Activated naive CD4-positive, alpha-beta T cell treated with anti-CD3 and anti-CD28 coated beads, Interleukin-2, amount 10 ng/mL, durations not matched to agents 7 days and 5 days (primary cell): ENCODE results near the gene ZNF652.
"Not testable (repeated sequence)": the region's sequence is repeated elsewhere in the genome, so short reads cannot be mapped to it uniquely, and the experiment has no call there.

ENCODE experiments used
- CTCF ChIA-PET: fragments of 350-600 bp; sonication (Branson Sonifier 250); formaldehyde crosslinking; loops from one replicate; lab custom pipeline; 2021; ENCODE audit warnings: antibody characterized with exemption; lab: Charles Lee
- DNase-seq: peaks from one replicate; pipeline ENCODE4 v3.0.0-alpha.2; 2020
- H3K27ac Mint-ChIP-seq: one replicate; pipeline ENCODE4 v1.8.0; 2021; ENCODE audit warnings: mild to moderate bottlenecking, moderate library complexity, mixed read lengths
- H3K27me3 Mint-ChIP-seq: one replicate; pipeline ENCODE4 v1.8.0; 2021; ENCODE audit warnings: mild to moderate bottlenecking, mixed read lengths
- H3K36me3 Mint-ChIP-seq: one replicate; pipeline ENCODE4 v1.8.0; 2021; ENCODE audit warnings: mixed read lengths
- H3K4me1 Mint-ChIP-seq: one replicate; pipeline ENCODE4 v1.8.0; 2021; ENCODE audit warnings: mixed read lengths
- H3K4me3 Mint-ChIP-seq: one replicate; pipeline ENCODE4 v1.8.0; 2021; ENCODE audit warnings: mild to moderate bottlenecking, moderate library complexity, mixed read lengths
- H3K9me3 Mint-ChIP-seq: one replicate; pipeline ENCODE4 v1.8.0; 2021; ENCODE audit warnings: mixed read lengths

The ZNF652 gene

DNA sequence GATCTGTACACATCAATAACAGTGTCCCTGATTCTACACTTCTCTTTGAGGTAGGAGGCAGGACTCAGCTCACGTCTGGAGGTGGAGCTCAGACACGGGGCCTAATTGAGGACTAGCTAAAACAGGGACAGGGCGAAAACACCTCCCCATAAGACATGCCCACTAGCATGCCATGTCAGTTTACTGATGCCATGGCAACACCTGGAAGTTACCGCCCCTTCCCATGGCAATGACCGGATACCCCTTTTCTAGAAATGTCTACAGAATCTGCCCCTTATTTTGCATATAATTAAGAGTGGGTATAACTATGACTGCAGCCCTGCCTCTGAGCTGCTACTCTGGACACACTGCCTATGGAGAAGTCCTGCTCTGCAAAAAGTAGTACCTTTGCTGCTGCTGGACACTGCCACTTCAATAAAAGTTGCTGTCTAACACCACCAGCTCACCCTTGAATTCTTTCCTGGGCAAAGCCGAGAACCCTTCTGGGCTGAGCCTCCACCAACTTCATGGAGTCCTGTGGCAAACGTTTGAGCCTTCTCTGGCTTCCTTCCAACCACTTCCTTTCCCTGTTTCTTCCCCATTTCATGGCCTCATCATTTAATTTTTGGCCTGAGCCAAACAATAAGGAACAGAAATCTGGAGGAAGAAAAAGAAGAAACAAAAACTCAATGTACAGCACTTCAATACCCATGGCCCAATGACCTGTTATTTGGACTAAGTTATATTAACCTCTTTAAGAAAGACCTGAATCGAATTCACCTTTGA lies 31.6 kb upstream of the ZNF652 start:
- Mint-ChIP-seq H3K27ac (no peak overlapping the region), H3K4me3 (no peak overlapping the region), H3K27me3 (peaks cover 20% of the 10 kb centered on the region), H3K4me1 (peaks cover 51% of the 10 kb centered on the region), H3K9me3 (peaks cover 4% of the 10 kb centered on the region), H3K36me3 (peaks cover 3% of the 10 kb centered on the region)
- no peak for DNase-seq
- CTCF ChIA-PET, result interaction anchor here (0.7 to 8.2 kb wide), 5 partner anchors 53 to 171 kb away, joined by 3 to 98 read pairs (median 3); no protein-coding TSS in a partner anchor

GRCh38 chr17:49390548-49391324 lies 28.7 kb upstream of the ZNF652 start:
- CTCF ChIA-PET, result interaction anchor here (1.5 to 4.6 kb wide), 3 partner anchors 21 to 100 kb away, joined by 5 to 21 read pairs (median 7); no protein-coding TSS in a partner anchor
- H3K27ac Mint-ChIP-seq, result peak overlapping the region; percentile 90
- peak overlapping the region; percentile 25 for H3K4me3 Mint-ChIP-seq

GRCh38 chr17:49389514-49390347 lies 27.7 kb upstream of the ZNF652 start:
- Mint-ChIP-seq H3K36me3 (peaks cover 16% of the 10 kb centered on the region), H3K27ac (peak overlapping the region; percentile 96), H3K4me1 (peaks cover 70% of the 10 kb centered on the region)
- DNase-seq, H3K27me3 Mint-ChIP-seq, H3K4me3 Mint-ChIP-seq, H3K9me3 Mint-ChIP-seq: not testable (repeated sequence)
- CTCF ChIA-PET, result interaction anchor here (0.6 to 4.6 kb wide), 5 partner anchors 20 to 92 kb away, joined by 3 to 21 read pairs (median 6); no protein-coding TSS in a partner anchor

More at GRCh38 chr17:49390548-49391324, 28.7 kb upstream of the ZNF652 start:
- Mint-ChIP-seq H3K36me3 (peaks cover 16% of the 10 kb centered on the region), H3K27me3 (peaks cover 3% of the 10 kb centered on the region), H3K9me3 (peaks cover 4% of the 10 kb centered on the region), H3K4me1 (peaks cover 73% of the 10 kb centered on the region)
- peak; percentile 34 for DNase-seq

DNA sequence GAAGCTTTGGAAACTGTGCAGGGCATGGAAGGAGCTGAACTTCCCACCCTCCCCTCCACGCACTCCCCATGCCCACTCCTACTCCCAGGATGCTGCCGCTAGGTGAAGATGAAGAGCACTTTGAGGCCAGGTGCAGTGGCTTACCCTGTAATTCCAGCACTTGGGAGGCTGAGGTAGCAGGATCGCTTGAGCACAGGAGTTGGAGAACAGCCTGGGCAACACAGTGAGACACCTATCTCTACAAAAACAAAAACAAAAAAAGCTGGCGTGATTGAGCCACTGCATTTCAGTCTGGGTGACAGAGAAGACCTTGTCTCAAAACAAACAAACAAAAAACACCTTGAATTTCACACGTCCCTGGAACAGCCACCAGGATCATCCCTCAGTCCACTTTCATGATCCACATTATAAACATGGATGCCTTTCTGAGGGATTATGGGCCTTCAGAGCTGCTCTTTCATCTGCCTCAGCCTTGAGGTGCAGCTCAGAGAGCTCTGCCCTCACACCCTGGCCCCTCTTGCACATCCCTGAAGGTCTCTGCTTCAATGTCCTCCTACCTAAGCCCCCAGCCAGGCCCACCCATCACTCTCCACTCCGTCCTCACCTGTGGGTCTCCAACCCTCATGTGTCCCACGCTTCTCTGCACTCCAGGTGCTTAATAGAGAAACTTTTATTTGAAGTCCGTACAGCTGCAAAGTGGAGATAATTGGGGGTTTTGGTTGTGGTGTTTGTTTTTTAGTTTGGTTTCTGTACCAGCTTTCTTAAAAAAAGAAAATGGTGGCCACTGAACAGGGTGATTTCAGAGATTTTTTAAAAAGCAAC lies 26.9 kb upstream of the ZNF652 start:
- CTCF ChIA-PET, result interaction anchor here (1.1 to 4.6 kb wide), 5 partner anchors 11 to 72 kb away, joined by 5 to 21 read pairs (median 7); no protein-coding TSS in a partner anchor
- H3K27me3 Mint-ChIP-seq, result peaks cover 5% of the 10 kb centered on the region
- H3K4me3 Mint-ChIP-seq, result peak overlapping the region; percentile 60
- no peak for DNase-seq
- peaks cover 4% of the 10 kb centered on the region for H3K9me3 Mint-ChIP-seq
- H3K36me3 Mint-ChIP-seq, result peaks cover 17% of the 10 kb centered on the region
- H3K4me1 Mint-ChIP-seq, result peaks cover 65% of the 10 kb centered on the region
- H3K27ac Mint-ChIP-seq, result peak overlapping the region; percentile 96

DNA sequence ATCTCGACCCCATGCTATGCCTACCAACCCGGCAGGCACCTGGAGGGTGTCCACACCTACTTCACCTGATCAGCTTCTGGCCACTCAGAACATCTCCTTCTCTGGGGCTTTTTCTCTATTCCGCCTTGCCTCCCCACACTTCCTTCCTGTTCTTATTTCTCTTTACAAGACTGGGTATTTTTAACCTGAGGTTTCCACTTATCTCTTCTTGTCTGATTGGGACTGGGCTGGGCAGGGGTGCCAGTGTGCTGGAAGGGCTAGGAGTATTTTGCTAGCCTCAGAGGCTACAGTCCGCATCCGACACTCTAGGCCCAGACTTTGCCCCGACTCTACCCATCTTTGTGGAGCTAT lies 26.2 kb upstream of the ZNF652 start:
- Mint-ChIP-seq H3K4me3 (peak overlapping the region; percentile 60), H3K9me3 (peaks cover 4% of the 10 kb centered on the region), H3K36me3 (peaks cover 19% of the 10 kb centered on the region), H3K27me3 (peaks cover 11% of the 10 kb centered on the region), H3K27ac (peak overlapping the region; percentile 96), H3K4me1 (peaks cover 58% of the 10 kb centered on the region)
- DNase-seq, result peak; percentile 57
- CTCF ChIA-PET, result interaction anchor here (1.1 to 4.6 kb wide), 4 partner anchors 12 to 70 kb away, joined by 5 to 21 read pairs (median 7); no protein-coding TSS in a partner anchor

GRCh38 chr17:49387498-49388289 lies 25.6 kb upstream of the ZNF652 start:
- peaks cover 19% of the 10 kb centered on the region for H3K36me3 Mint-ChIP-seq
- DNase-seq, result peak; percentile 28
- peak overlapping the region; percentile 96 for H3K27ac Mint-ChIP-seq
- CTCF ChIA-PET, result interaction anchor here (1.5 to 4.6 kb wide), 3 partner anchors 12 to 19 kb away, joined by 8 to 21 read pairs (median 10); no protein-coding TSS in a partner anchor
- H3K9me3 Mint-ChIP-seq, result peaks cover 4% of the 10 kb centered on the region
- peak overlapping the region; percentile 60 for H3K4me3 Mint-ChIP-seq
- H3K27me3 Mint-ChIP-seq, result peaks cover 17% of the 10 kb centered on the region
- H3K4me1 Mint-ChIP-seq, result peaks cover 57% of the 10 kb centered on the region

GRCh38 chr17:49386373-49386772 lies 24.3 kb upstream of the ZNF652 start:
- no peak overlapping the region for H3K27ac Mint-ChIP-seq

GRCh38 chr17:49384951-49385350 lies 22.9 kb upstream of the ZNF652 start:
- Mint-ChIP-seq H3K4me3 (no peak overlapping the region), H3K9me3 (peaks cover 1% of the 10 kb centered on the region), H3K27ac (no peak overlapping the region), H3K27me3 (peaks cover 41% of the 10 kb centered on the region), H3K4me1 (peaks cover 38% of the 10 kb centered on the region), H3K36me3 (peaks cover 18% of the 10 kb centered on the region)
- CTCF ChIA-PET, result interaction anchor here (0.6 kb wide), 1 partner anchor 145 kb away, joined by 3 read pairs; no protein-coding TSS in a partner anchor
- no peak for DNase-seq

More at GRCh38 chr17:49386373-49386772, 24.3 kb upstream of the ZNF652 start:
- Mint-ChIP-seq H3K36me3 (peaks cover 19% of the 10 kb centered on the region), H3K9me3 (peaks cover 4% of the 10 kb centered on the region), H3K27me3 (peaks cover 30% of the 10 kb centered on the region), H3K4me3 (no peak overlapping the region), H3K4me1 (peaks cover 52% of the 10 kb centered on the region)
- DNase-seq, result no peak
- CTCF ChIA-PET, result interaction anchor here (1.3 to 1.9 kb wide), 2 partner anchors 15 to 18 kb away, joined by 3 to 10 read pairs; no protein-coding TSS in a partner anchor

GRCh38 chr17:49383060-49383459 lies 21.0 kb upstream of the ZNF652 start:
- H3K36me3 Mint-ChIP-seq, result peaks cover 13% of the 10 kb centered on the region
- H3K9me3 Mint-ChIP-seq, result no peaks in the 10 kb centered on the region
- no peak for DNase-seq
- CTCF ChIA-PET, result no interaction called here
- no peak overlapping the region for H3K27ac Mint-ChIP-seq
- peaks cover 56% of the 10 kb centered on the region for H3K27me3 Mint-ChIP-seq
- H3K4me3 Mint-ChIP-seq, result no peak overlapping the region
- peaks cover 20% of the 10 kb centered on the region for H3K4me1 Mint-ChIP-seq

GRCh38 chr17:49382556-49382955 lies 20.5 kb upstream of the ZNF652 start:
- Mint-ChIP-seq H3K27me3 (peaks cover 60% of the 10 kb centered on the region), H3K4me1 (peaks cover 15% of the 10 kb centered on the region), H3K27ac (no peak overlapping the region), H3K9me3 (no peaks in the 10 kb centered on the region), H3K4me3 (no peak overlapping the region), H3K36me3 (peaks cover 9% of the 10 kb centered on the region)
- CTCF ChIA-PET, result interaction anchor here (1.3 kb wide), 1 partner anchor 14 kb away, joined by 6 read pairs; no protein-coding TSS in a partner anchor
- DNase-seq, result no peak

DNA sequence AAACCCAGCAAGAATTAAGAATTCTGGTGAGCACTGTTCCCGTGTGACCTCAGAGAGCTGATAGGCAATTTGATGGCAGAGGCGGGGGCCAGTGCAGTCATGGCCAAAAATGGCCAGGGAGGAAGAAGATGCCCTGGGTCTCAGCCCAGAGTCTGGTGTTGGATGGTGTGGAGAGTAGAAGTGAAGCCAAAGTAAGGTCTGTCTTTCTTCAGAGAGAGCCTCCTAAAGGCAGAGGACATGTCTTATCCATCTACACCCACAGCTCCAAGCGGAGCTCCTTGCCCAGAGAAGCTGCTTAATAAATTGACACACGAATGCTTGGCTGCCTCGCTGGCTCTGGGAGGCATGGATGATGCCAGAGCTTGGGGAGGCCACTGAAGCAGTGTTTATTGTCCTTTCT lies 19.7 kb upstream of the ZNF652 start:
- no peak overlapping the region for H3K4me3 Mint-ChIP-seq
- CTCF ChIA-PET, result interaction anchor here (1.1 to 1.3 kb wide), 3 partner anchors 11 to 15 kb away, joined by 3 to 6 read pairs (median 3); no protein-coding TSS in a partner anchor
- no peaks in the 10 kb centered on the region for H3K9me3 Mint-ChIP-seq
- peaks cover 66% of the 10 kb centered on the region for H3K27me3 Mint-ChIP-seq
- no peak overlapping the region for H3K27ac Mint-ChIP-seq
- peaks cover 9% of the 10 kb centered on the region for H3K4me1 Mint-ChIP-seq
- DNase-seq, result no peak
- H3K36me3 Mint-ChIP-seq, result peaks cover 3% of the 10 kb centered on the region

GRCh38 chr17:49381033-49381432 lies 19.0 kb upstream of the ZNF652 start:
- Mint-ChIP-seq H3K4me1 (peaks cover 3% of the 10 kb centered on the region), H3K36me3 (peaks cover 3% of the 10 kb centered on the region)
- CTCF ChIA-PET, result interaction anchor here (1.1 to 1.3 kb wide), 3 partner anchors 11 to 16 kb away, joined by 3 to 6 read pairs (median 3); no protein-coding TSS in a partner anchor

More at GRCh38 chr17:49381033-49381432, 19.0 kb upstream of the ZNF652 start:
- Mint-ChIP-seq H3K27ac (no peak overlapping the region), H3K27me3 (peaks cover 64% of the 10 kb centered on the region), H3K4me3 (no peak overlapping the region), H3K9me3 (no peaks in the 10 kb centered on the region)
- no peak for DNase-seq
